ENCODE data around the gene FAF1.
"Not testable (repeated sequence)": the region's sequence is repeated elsewhere in the genome, so short reads cannot be mapped to it uniquely, and the experiment has no call there.

FAF1 gene

DNA sequence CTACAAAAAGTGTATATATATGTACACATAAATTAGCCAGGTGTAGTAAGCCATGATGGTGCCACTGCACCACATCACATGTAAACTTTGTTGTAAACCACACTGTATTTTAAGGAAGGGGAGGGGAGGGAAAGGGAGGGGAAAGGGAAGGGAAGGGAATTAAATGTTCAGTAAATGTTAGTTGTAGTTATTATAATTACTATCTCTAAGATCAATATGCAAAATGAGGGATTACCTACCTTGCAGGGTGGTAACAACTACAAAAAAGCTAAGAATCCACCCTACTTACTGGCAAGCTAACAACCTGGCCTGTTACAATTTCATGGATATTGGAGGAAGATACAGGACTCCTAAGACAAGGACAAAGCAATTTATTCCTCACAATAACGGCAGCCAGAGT, 17.7 kb downstream of the FAF1 start:
- no peak for TF ChIP-seq CTCF (IDR thresholded peaks at IDR 0.05; ENCODE audit: insufficient read depth, low read length, poor library complexity, severe bottlenecking)
- Histone ChIP-seq H3K36me3 (ENCODE audit: control insufficient read depth, insufficient read depth, low read length) (peaks cover 2% of the 10 kb centered on the region), H3K4me3 (replicated peaks; ENCODE audit: low read depth, low read length) (no peak overlapping the region), H3K27me3 (replicated peaks; ENCODE audit: control insufficient read depth, insufficient read depth, low read length) (no peaks in the 10 kb centered on the region)
- DNase-seq (ENCODE audit: extremely low read depth, insufficient read length) = no peak

- Histone ChIP-seq H3K27me3 (replicated peaks; ENCODE audit: control insufficient read depth, insufficient read depth, low read length) (no peaks in the 10 kb centered on the region), H3K4me3 (replicated peaks; ENCODE audit: low read depth, low read length) (no peak overlapping the region), H3K36me3 (ENCODE audit: control insufficient read depth, insufficient read depth, low read length) (peaks cover 2% of the 10 kb centered on the region)
- no peak for TF ChIP-seq CTCF (IDR thresholded peaks at IDR 0.05; ENCODE audit: insufficient read depth, low read length, poor library complexity, severe bottlenecking)
- no peak for DNase-seq (ENCODE audit: extremely low read depth, insufficient read length)
Observed at GRCh38 chr1:50940291-50940690, 19.8 kb downstream of the FAF1 start.

- H3K27me3 ChIP-seq (replicated peaks; ENCODE audit: control insufficient read depth, insufficient read depth, low read length) = no peaks in the 10 kb centered on the region
- H3K36me3 ChIP-seq (ENCODE audit: control insufficient read depth, insufficient read depth, low read length) = no peaks in the 10 kb centered on the region
- no peak for DNase-seq (ENCODE audit: extremely low read depth, insufficient read length)
- no peak overlapping the region for H3K4me3 ChIP-seq (replicated peaks; ENCODE audit: low read depth, low read length)
- no peak for TF ChIP-seq CTCF (IDR thresholded peaks at IDR 0.05; ENCODE audit: insufficient read depth, low read length, poor library complexity, severe bottlenecking)
Observed at GRCh38 chr1:50936321-50936720, 23.7 kb downstream of the FAF1 start.

GRCh38 chr1:50935276-50935675, 24.8 kb downstream of the FAF1 start:
- H3K36me3 ChIP-seq (ENCODE audit: control insufficient read depth, insufficient read depth, low read length); H3K27me3 ChIP-seq (replicated peaks; ENCODE audit: control insufficient read depth, insufficient read depth, low read length); H3K4me3 ChIP-seq (replicated peaks; ENCODE audit: low read depth, low read length); DNase-seq (ENCODE audit: extremely low read depth, insufficient read length): not testable (repeated sequence)

DNA sequence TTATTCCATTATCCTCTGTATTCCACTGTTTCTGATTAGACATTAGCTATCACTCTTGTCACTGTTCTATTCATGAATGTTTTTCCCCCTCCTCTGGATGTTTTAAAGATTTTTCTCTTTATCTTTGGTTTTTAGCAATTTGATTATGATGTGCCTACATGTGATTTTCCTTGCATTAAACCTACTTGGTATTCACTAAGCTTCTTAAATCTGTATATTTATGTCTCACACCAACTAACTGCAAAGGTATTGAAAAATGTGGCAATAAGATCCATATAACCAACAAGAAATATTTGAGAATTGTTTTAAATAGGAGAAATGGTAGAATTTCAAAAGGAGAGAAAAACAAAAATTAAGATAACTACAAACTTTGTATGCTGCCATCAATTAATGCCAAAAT, 25.2 kb downstream of the FAF1 start:
- DNase-seq (ENCODE audit: extremely low read depth, insufficient read length) = no peak
- TF ChIP-seq CTCF (IDR thresholded peaks at IDR 0.05; ENCODE audit: insufficient read depth, low read length, poor library complexity, severe bottlenecking) = no peak
- Histone ChIP-seq H3K36me3 (ENCODE audit: control insufficient read depth, insufficient read depth, low read length) (no peaks in the 10 kb centered on the region), H3K4me3 (replicated peaks; ENCODE audit: low read depth, low read length) (no peak overlapping the region), H3K27me3 (replicated peaks; ENCODE audit: control insufficient read depth, insufficient read depth, low read length) (no peaks in the 10 kb centered on the region)

- not testable (repeated sequence) for H3K4me3 ChIP-seq (replicated peaks; ENCODE audit: low read depth, low read length); DNase-seq (ENCODE audit: extremely low read depth, insufficient read length); H3K27me3 ChIP-seq (replicated peaks; ENCODE audit: control insufficient read depth, insufficient read depth, low read length); H3K36me3 ChIP-seq (ENCODE audit: control insufficient read depth, insufficient read depth, low read length)
Observed at GRCh38 chr1:50933770-50934169, 26.3 kb downstream of the FAF1 start.

GRCh38 chr1:50932043-50932442, 28.0 kb downstream of the FAF1 start:
- H3K27me3 ChIP-seq (replicated peaks; ENCODE audit: control insufficient read depth, insufficient read depth, low read length); H3K36me3 ChIP-seq (ENCODE audit: control insufficient read depth, insufficient read depth, low read length); H3K4me3 ChIP-seq (replicated peaks; ENCODE audit: low read depth, low read length); DNase-seq (ENCODE audit: extremely low read depth, insufficient read length): not testable (repeated sequence)
